Neural cell (in vitro differentiated cells): Measurements from ENCODE around the gene SRGAP3.

Source experiments
- CTCF ChIP-seq: fragments of 450-650 bp; IDR thresholded peaks from 2 replicates; pipeline ENCODE4 v1.5.1; 2014; ENCODE audit warnings: antibody characterized with exemption, mild to moderate bottlenecking, moderate library complexity; ENCODE audit not compliant: poor library complexity, severe bottlenecking
- EP300 ChIP-seq: fragments of 450-650 bp; conservative IDR thresholded peaks from 2 replicates; pipeline ENCODE4 v1.6.1; 2014; ENCODE audit warnings: antibody characterized with exemption, mild to moderate bottlenecking, moderate library complexity; ENCODE audit not compliant: poor library complexity, severe bottlenecking
- EZH2 ChIP-seq: fragments of 200-600, 300-800 bp; shearing (Covaris generic), sonication (generic); IDR thresholded peaks from 2 replicates; pipeline ENCODE4 v1.6.1; 2014; ENCODE audit warnings: antibody characterized with exemption, low read length, borderline replicate concordance, mild to moderate bottlenecking; ENCODE audit not compliant: insufficient read depth, poor library complexity, severe bottlenecking
- MXI1 ChIP-seq: fragments of 450-650 bp; conservative IDR thresholded peaks from 2 replicates; pipeline ENCODE4 v1.6.1; 2014; ENCODE audit warnings: antibody characterized with exemption, mild to moderate bottlenecking; ENCODE audit not compliant: poor library complexity, severe bottlenecking
- POLR2AphosphoS5 ChIP-seq: IDR thresholded peaks from 2 replicates; pipeline ENCODE4 v1.6.1; 2012
- RAD21 ChIP-seq: fragments of 450-650 bp; conservative IDR thresholded peaks from 2 replicates; pipeline ENCODE4 v1.6.1; 2014; ENCODE audit warnings: antibody characterized with exemption, mild to moderate bottlenecking, moderate library complexity
- REST ChIP-seq: IDR thresholded peaks from 2 replicates; pipeline ENCODE4 v1.6.1; 2012; ENCODE audit warnings: borderline replicate concordance
- SMC3 ChIP-seq: fragments of 450-650 bp; conservative IDR thresholded peaks from 2 replicates; pipeline ENCODE4 v1.6.1; 2014; ENCODE audit warnings: antibody characterized with exemption, mild to moderate bottlenecking, moderate library complexity; ENCODE audit not compliant: poor library complexity
- TAF1 ChIP-seq: IDR thresholded peaks from 2 replicates; pipeline ENCODE4 v1.6.1; 2012; ENCODE audit warnings: low read depth

GRCh38 chr3:9251055-9251786 lies 1.8 kb upstream of the SRGAP3 start:
- TF ChIP-seq CTCF (no peak), RAD21 (no peak), EZH2 (no peak), REST (no peak), MXI1 (no peak), SMC3 (no peak), POLR2AphosphoS5 (no peak), TAF1 (no peak), EP300 (no peak)
